IMR-90 (cell line): Measurements from ENCODE around the gene PRRC1. TPM values are rescaled to one million over a fixed set of nuclear protein-coding genes. Genes with fewer than 3 reads are reported as not detected.

ENCODE experiments used
- ATAC-seq: fragments of 200-7000 bp; cut with Tn5 transposase; 2 replicates; pipeline ENCODE4 v1.9.1; 2020; ENCODE audit warnings: low read depth, mild to moderate bottlenecking, moderate library complexity
- BruUV-seq: library from RNA; stranded (reverse); fragments of 400-500 nt; replicated peaks from 2 replicates; lab custom pipeline; 2021; lab: Mats Ljungman, UMichigan
- CTCF ChIA-PET: fragments of 300-600 bp; formaldehyde crosslinking; extraction: SDS; loops from one replicate; lab custom pipeline; 2021; ENCODE audit warnings: antibody characterized with exemption; lab: Yijun Ruan, JAX
- POLR2A ChIA-PET: fragments of 300-600 bp; sonication (Branson Sonifier 250); formaldehyde crosslinking; loops from one replicate; lab custom pipeline; 2022; ENCODE audit warnings: antibody characterized with exemption; ENCODE audit not compliant: unreplicated experiment; lab: Charles Lee
- DNase-seq: peaks from one replicate; pipeline ENCODE4 v3.0.0; 2013
- H2AFZ ChIP-seq: replicated peaks from 2 replicates; pipeline ENCODE3; 2013; ENCODE audit warnings: low read length, mild to moderate bottlenecking; ENCODE audit not compliant: poor library complexity
- H2AK5ac ChIP-seq: 2 replicates; pipeline ENCODE4 v1.6.1; 2013; ENCODE audit warnings: low read depth, low read length, inconsistent platforms
- H2AK9ac ChIP-seq: replicated peaks from 2 replicates; pipeline ENCODE3; 2013; ENCODE audit warnings: mild to moderate bottlenecking, low read depth, low read length, moderate library complexity; ENCODE audit not compliant: poor library complexity
- H2BK120ac ChIP-seq: 2 replicates; pipeline ENCODE4 v1.6.1; 2013; ENCODE audit warnings: low read depth, low read length, inconsistent platforms
- H2BK15ac ChIP-seq: 3 replicates; pipeline ENCODE4 v1.6.1; 2013; ENCODE audit warnings: low read depth, low read length, inconsistent platforms
- H2BK20ac ChIP-seq: 2 replicates; pipeline ENCODE4 v1.6.1; 2013; ENCODE audit warnings: low read depth, mild to moderate bottlenecking, inconsistent platforms, low read length, moderate library complexity
- H2BK5ac ChIP-seq: 2 replicates; pipeline ENCODE4 v1.6.1; 2013; ENCODE audit warnings: mild to moderate bottlenecking, low read depth, low read length, inconsistent platforms; ENCODE audit not compliant: poor library complexity, severe bottlenecking
- H3K14ac ChIP-seq: replicated peaks from 2 replicates; pipeline ENCODE4 v1.6.1; 2013; ENCODE audit warnings: low read depth, low read length, inconsistent platforms
- H3K18ac ChIP-seq: 2 replicates; pipeline ENCODE4 v1.6.1; 2013; ENCODE audit warnings: low read depth, low read length, control low read depth
- H3K23ac ChIP-seq: 2 replicates; pipeline ENCODE4 v1.6.1; 2013; ENCODE audit warnings: low read depth, low read length, inconsistent platforms
- H3K27ac ChIP-seq: 2 replicates; pipeline ENCODE4 v1.5.1; 2013; ENCODE audit warnings: mild to moderate bottlenecking, control low read depth, low read length; ENCODE audit not compliant: insufficient read depth
- H3K27me3 ChIP-seq: 2 replicates; pipeline ENCODE4 v1.6.1; 2013; ENCODE audit warnings: low read length; ENCODE audit not compliant: control insufficient read depth, insufficient read depth
- H3K36me3 ChIP-seq: 2 replicates; pipeline ENCODE4 v1.6.1; 2013; ENCODE audit warnings: low read length, mixed read lengths; ENCODE audit not compliant: control insufficient read depth, insufficient read depth
- H3K4ac ChIP-seq: 2 replicates; pipeline ENCODE4 v1.6.1; 2013; ENCODE audit warnings: low read depth, low read length, inconsistent platforms
- H3K4me1 ChIP-seq: 2 replicates; pipeline ENCODE4 v1.6.1; 2013; ENCODE audit warnings: low read length, mixed read lengths; ENCODE audit not compliant: control insufficient read depth, insufficient read depth
- H3K4me2 ChIP-seq: 2 replicates; pipeline ENCODE4 v1.6.1; 2013; ENCODE audit warnings: low read depth, mild to moderate bottlenecking, control low read depth, low read length, moderate library complexity
- H3K4me3 ChIP-seq: 2 replicates; pipeline ENCODE4 v1.5.1; 2013; ENCODE audit warnings: low read depth, mild to moderate bottlenecking, control low read depth, low read length, moderate library complexity; ENCODE audit not compliant: insufficient read depth
- H3K56ac ChIP-seq: 2 replicates; pipeline ENCODE4 v1.6.1; 2013; ENCODE audit warnings: low read length, inconsistent platforms; ENCODE audit not compliant: insufficient read depth; ENCODE audit errors: extremely low read depth
- H3K79me1 ChIP-seq, 2 experiments: 2 replicates each; pipeline ENCODE4 v1.6.1; 2013; ENCODE audit warnings: low read length in 2 of 2, inconsistent platforms in 1 of 2, low read depth in 1 of 2
- H3K9ac ChIP-seq: 2 replicates; pipeline ENCODE4 v1.6.1; 2013; ENCODE audit warnings: low read depth, low read length, control low read depth
- H3K9me1 ChIP-seq: 2 replicates; pipeline ENCODE4 v1.6.1; 2013; ENCODE audit warnings: low read length, inconsistent platforms; ENCODE audit not compliant: insufficient read depth
- H3K9me3 ChIP-seq: 2 replicates; pipeline ENCODE4 v1.6.1; 2013; ENCODE audit warnings: low read length; ENCODE audit not compliant: control insufficient read depth, insufficient read depth
- H4K20me1 ChIP-seq: 2 replicates; pipeline ENCODE4 v1.6.1; 2013; ENCODE audit warnings: low read length, inconsistent platforms; ENCODE audit not compliant: insufficient read depth
- H4K5ac ChIP-seq: 2 replicates; pipeline ENCODE4 v1.6.1; 2013; ENCODE audit warnings: mild to moderate bottlenecking, low read depth, low read length, control low read depth
- H4K8ac ChIP-seq, 2 experiments: 2 replicates each; pipeline ENCODE4 v1.6.1; 2013; ENCODE audit warnings: low read depth in 2 of 2, low read length in 2 of 2, control low read depth in 1 of 2, inconsistent platforms in 1 of 2
- H4K91ac ChIP-seq: 2 replicates; pipeline ENCODE4 v1.6.1; 2013; ENCODE audit warnings: low read depth, low read length, inconsistent platforms; ENCODE audit not compliant: insufficient read depth
- CEBPB ChIP-seq: IDR thresholded peaks from 2 replicates; pipeline ENCODE4 v1.6.1; 2012; ENCODE audit warnings: low read depth, low read length, improper control_type of control experiment
- ELK1 ChIP-seq: fragments of 150-350 bp; IDR thresholded peaks from 2 replicates; pipeline ENCODE4 v1.6.1; 2016; ENCODE audit warnings: low read depth, mild to moderate bottlenecking, low read length, moderate library complexity, borderline replicate concordance
- FOS ChIP-seq: fragments of 150-350 bp; IDR thresholded peaks from 2 replicates; pipeline ENCODE4 v1.6.1; 2016; ENCODE audit warnings: low read depth, low read length
- RAD21 ChIP-seq: IDR thresholded peaks from 2 replicates; pipeline ENCODE4 v1.6.1; 2012; ENCODE audit warnings: low read length, improper control_type of control experiment
- RCOR1 ChIP-seq: IDR thresholded peaks from 2 replicates; pipeline ENCODE4 v1.6.1; 2012; ENCODE audit warnings: mild to moderate bottlenecking, low read length, improper control_type of control experiment; ENCODE audit not compliant: insufficient replicate concordance
- RFX5 ChIP-seq: IDR thresholded peaks from 2 replicates; pipeline ENCODE4 v1.8.0; 2012; ENCODE audit warnings: low read depth, mild to moderate bottlenecking, low read length, moderate library complexity
- WGBS, 2 experiments: methylation state at CpG; one replicate each; pipeline versions ENCODE4 v1.1.5 to v1.1.7; 2013; ENCODE audit warnings: missing lambda C conversion rate in 2 of 2; ENCODE audit not compliant: insufficient read length in 1 of 2; ENCODE audit errors: extremely low coverage in 2 of 2; 5-methylcytosine and 5-hydroxymethylcytosine counted together
- dilution Hi-C: fragments of 300-500 bp; cut with HindIII; formaldehyde crosslinking; loops from one replicate; pipeline ENCODE4 v1.14.3; 2018; ENCODE audit warnings: low sequenced_read_pairs; ENCODE audit not compliant: unreplicated experiment
- in situ Hi-C: fragments of 300-500 bp; cut with MboI; formaldehyde crosslinking; loops from 3 replicates; pipeline ENCODE4 v1.14.3; 2019; ENCODE audit warnings: low sequenced_read_pairs, inconsistent platforms, mixed read lengths
- intact Hi-C: fragments of 100-400 bp; cut with micrococcal nuclease; formaldehyde crosslinking; loops from 2 replicates; pipeline ENCODE4 v1.10.0; 2022
- polyA plus RNA-seq, 3 experiments: library from polyadenylated mRNA; depleted of rRNA; stranded (reverse); fragments of >200 nt; gene quantifications; 2 replicates each; pipeline ENCODE4 v1.2.3, GENCODE V29; 2012; ENCODE audit warnings: low replicate concordance in 1 of 3
- total RNA-seq: library from RNA; depleted of rRNA; stranded (reverse); fragments of >200 nt; gene quantifications from 2 replicates; pipeline ENCODE4 v1.2.3, GENCODE V29; 2012

PRRC1 gene
- total and polyA plus RNA-seq, 2 of the 4 experiments (the other 2 are of a cell fraction) = 46.8 to 63.1 TPM

- in situ Hi-C loops = loop anchor here (25.0 kb wide), 2 partner anchors 316 to 916 kb away; no protein-coding TSS in a partner anchor
- CTCF ChIA-PET = interaction anchor here (0.5 kb wide), 1 partner anchor 580 kb away, joined by 7 read pairs; no protein-coding TSS in a partner anchor
Observed at GRCh38 chr5:127571314-127572131, 54.1 kb downstream of the PRRC1 start.

More at GRCh38 chr5:127571314-127572131, 54.1 kb downstream of the PRRC1 start:
- Histone ChIP-seq H3K9me3 (0 out of 2 replicates have a peak, but pooled peaks cover 4% of the 10 kb centered on the region), H2BK15ac (no peak overlapping the region), H4K20me1 (no peaks in the 10 kb centered on the region), H3K79me1 (no peaks in the 10 kb centered on the region), H3K27ac (no peak overlapping the region), H3K4ac (no peak overlapping the region), H3K56ac (no peak overlapping the region), H2BK20ac (no peak overlapping the region), H3K4me3 (no peak overlapping the region), H4K5ac (no peak overlapping the region), H4K91ac (no peak overlapping the region), H3K23ac (no peak overlapping the region), H3K9me1 (no peaks in the 10 kb centered on the region; the same call in 1 of the 2 replicates), H2BK5ac (no peak overlapping the region), H2BK120ac (no peak overlapping the region), H3K4me1 (no peaks in the 10 kb centered on the region), H2AFZ (no peak overlapping the region), H3K36me3 (no peaks in the 10 kb centered on the region), H3K4me2 (no peak overlapping the region), H3K18ac (no peak overlapping the region), H3K14ac (no peak overlapping the region), H3K9ac (no peak overlapping the region), H4K8ac (no peak overlapping the region), H2AK9ac (no peak overlapping the region), H3K27me3 (peaks cover 8% of the 10 kb centered on the region), H2AK5ac (no peak overlapping the region)
- WGBS, 2 experiments = 60% methylated on average over 1 of the region's 3 CpGs; no CpG with 5 or more reads in 1 of the 2 experiments
- dilution Hi-C loops = no loop called here
- no TSS peak for BruUV-seq
- TF ChIP-seq CEBPB (no peak), RCOR1 (no peak), ELK1 (no peak), RFX5 (no peak), FOS (no peak), RAD21 (no peak)
- DNase-seq = no peak
- POLR2A ChIA-PET = no interaction called here
- ATAC-seq = no peak
- intact Hi-C loops = no loop called here
